RWPE2 (cell line): ENCODE results near the gene HECTD4.

Source experiments
- ATAC-seq: fragments of 200-7000 bp; cut with Tn5 transposase; 3 replicates; pipeline ENCODE4 v1.9.1; 2021; ENCODE audit warnings: low read depth
- DNase-seq: peaks from one replicate; pipeline ENCODE4 v3.0.0-alpha.2; 2020; ENCODE audit warnings: low spot score
- H3K27ac ChIP-seq: fragments of 450-650 bp; 2 replicates; pipeline ENCODE4 v1.5.1; 2017; ENCODE audit warnings: mild to moderate bottlenecking; ENCODE audit not compliant: poor library complexity, severe bottlenecking
- H3K27me3 ChIP-seq: fragments of 250-450 bp; sonication (Bioruptor Pico); 2 replicates; pipeline ENCODE4 v1.5.1; 2021; ENCODE audit warnings: mild to moderate bottlenecking, moderate library complexity; ENCODE audit not compliant: insufficient read depth, poor library complexity, severe bottlenecking
- H3K36me3 ChIP-seq: fragments of 250-450 bp; sonication (Bioruptor Pico); 2 replicates; pipeline ENCODE4 v1.5.1; 2020; ENCODE audit warnings: low read depth, mild to moderate bottlenecking, moderate library complexity
- H3K4me1 ChIP-seq: fragments of 250-450 bp; sonication (Bioruptor Pico); 2 replicates; pipeline ENCODE4 v1.5.1; 2021; ENCODE audit warnings: mild to moderate bottlenecking, moderate library complexity; ENCODE audit not compliant: insufficient read depth, poor library complexity, severe bottlenecking
- H3K4me3 ChIP-seq: fragments of 250-450 bp; sonication (Bioruptor Pico); 2 replicates; pipeline ENCODE4 v1.5.1; 2021; ENCODE audit warnings: mild to moderate bottlenecking, moderate library complexity; ENCODE audit not compliant: severe bottlenecking
- H3K9me3 ChIP-seq: fragments of 250-450 bp; sonication (Bioruptor Pico); 2 replicates; pipeline ENCODE4 v1.5.1; 2021; ENCODE audit warnings: mild to moderate bottlenecking, moderate library complexity; ENCODE audit not compliant: severe bottlenecking
- TF ChIP-seq, protein P1 (sequence below): fragments of 450-650 bp; IDR thresholded peaks from one replicate; pipeline ENCODE4 v1.5.1; 2017; ENCODE audit warnings: mild to moderate bottlenecking, moderate library complexity; ENCODE audit not compliant: poor library complexity, severe bottlenecking

HECTD4 gene

DNA sequence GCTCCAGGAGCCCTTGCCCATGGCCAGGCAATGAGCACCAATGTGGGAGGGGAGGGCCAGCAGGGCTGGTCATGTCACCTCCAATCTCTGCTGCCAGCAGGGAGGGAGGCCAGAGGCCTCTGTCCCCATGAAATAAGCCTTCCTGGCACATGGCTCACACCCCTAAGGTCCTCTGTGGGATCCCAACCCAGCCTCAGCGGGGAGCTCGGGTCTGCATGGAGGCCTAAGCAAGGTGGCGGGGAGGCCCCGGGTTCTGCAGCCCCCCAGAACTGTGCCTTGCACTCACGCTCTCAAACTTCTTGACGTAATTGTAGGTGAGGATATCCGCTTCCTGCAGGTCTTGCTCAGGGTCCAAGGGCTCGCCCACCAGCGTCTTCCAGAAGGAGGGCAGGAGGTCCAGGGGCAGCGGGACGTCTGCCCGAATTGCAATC is 215.2 kb downstream of the HECTD4 start:
- ATAC-seq: no peak
- no peaks in the 10 kb centered on the region for H3K27me3 ChIP-seq
- no peaks in the 10 kb centered on the region for H3K9me3 ChIP-seq
- peaks cover 6% of the 10 kb centered on the region; the same call in 1 of the 2 replicates for H3K36me3 ChIP-seq
- TF ChIP-seq, protein P1, sequence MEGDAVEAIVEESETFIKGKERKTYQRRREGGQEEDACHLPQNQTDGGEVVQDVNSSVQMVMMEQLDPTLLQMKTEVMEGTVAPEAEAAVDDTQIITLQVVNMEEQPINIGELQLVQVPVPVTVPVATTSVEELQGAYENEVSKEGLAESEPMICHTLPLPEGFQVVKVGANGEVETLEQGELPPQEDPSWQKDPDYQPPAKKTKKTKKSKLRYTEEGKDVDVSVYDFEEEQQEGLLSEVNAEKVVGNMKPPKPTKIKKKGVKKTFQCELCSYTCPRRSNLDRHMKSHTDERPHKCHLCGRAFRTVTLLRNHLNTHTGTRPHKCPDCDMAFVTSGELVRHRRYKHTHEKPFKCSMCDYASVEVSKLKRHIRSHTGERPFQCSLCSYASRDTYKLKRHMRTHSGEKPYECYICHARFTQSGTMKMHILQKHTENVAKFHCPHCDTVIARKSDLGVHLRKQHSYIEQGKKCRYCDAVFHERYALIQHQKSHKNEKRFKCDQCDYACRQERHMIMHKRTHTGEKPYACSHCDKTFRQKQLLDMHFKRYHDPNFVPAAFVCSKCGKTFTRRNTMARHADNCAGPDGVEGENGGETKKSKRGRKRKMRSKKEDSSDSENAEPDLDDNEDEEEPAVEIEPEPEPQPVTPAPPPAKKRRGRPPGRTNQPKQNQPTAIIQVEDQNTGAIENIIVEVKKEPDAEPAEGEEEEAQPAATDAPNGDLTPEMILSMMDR: no peak
- no peak overlapping the region for H3K27ac ChIP-seq
- no peak overlapping the region for H3K4me3 ChIP-seq
- no peaks in the 10 kb centered on the region for H3K4me1 ChIP-seq
- DNase-seq: no peak

DNA sequence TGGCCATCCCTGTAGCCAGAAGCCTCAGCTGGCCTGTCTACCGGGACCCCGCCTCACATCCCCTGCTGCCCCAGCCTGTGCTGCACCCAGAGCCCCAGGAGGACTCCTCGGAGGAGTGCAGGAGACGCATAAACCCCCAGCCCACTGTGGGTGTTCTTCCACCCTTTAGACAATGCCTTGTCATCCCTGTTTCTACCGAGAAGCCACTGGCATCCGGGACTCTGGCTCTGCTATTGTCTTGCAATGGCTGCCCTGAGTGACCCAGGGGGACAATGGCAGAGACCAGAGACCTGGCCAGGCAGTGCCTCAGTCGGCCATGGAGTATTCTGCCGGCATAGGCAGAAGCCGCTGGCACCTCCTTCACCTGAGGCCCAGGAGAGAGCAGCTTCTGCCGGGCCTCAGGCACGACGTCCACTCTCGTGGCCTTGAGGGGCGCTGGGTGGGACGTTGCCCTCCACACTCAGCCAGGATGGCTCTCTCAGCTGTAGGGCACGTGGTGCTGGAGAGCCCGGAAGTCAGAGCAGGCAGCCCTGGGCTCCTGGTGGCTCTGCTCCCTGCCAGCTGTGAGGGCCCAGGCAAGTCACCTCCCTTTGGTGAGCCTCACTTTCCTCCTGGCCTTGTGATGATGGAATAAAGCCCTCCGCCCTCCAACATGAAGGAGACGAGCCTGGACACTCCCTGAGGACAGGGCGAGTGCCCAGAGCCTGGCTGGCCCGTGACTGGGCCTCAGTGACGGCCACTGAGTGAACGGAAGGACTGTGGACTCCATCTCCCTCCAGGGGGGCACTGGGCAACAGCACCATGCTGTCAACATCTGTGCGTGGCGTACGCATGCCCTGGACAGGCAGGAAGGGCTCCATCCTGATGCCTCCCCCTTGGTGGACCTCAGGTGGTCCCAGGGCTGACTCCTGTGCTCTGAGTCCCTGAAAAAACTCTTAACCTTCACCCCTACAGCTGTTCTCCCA is 215.9 kb downstream of the HECTD4 start:
- no peak for ATAC-seq
- Histone ChIP-seq H3K9me3 (no peaks in the 10 kb centered on the region), H3K27ac (no peak overlapping the region), H3K36me3 (peaks cover 6% of the 10 kb centered on the region; the same call in 1 of the 2 replicates), H3K27me3 (no peaks in the 10 kb centered on the region), H3K4me1 (no peaks in the 10 kb centered on the region), H3K4me3 (no peak overlapping the region)
- no peak for DNase-seq
- TF ChIP-seq, protein P1: no peak

DNA sequence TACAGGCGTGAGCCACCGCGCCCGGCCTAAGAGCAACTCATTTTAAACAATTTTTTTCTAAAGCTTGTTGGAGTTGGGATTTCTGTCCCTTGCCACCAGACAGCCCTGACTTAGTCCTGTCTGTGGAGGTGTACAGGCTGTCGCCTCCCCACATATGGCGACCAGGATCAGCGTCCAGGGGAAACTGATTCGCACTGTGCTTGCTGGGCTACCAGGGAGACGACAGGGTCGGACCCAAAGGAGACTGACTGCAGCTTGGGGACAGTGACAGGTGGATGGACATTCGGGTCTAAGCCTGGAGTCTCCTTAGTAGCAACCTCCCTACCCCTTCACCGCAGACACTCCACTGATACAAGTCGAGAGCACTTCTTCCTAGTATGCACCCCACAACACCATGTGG is 216.6 kb downstream of the HECTD4 start:
- Histone ChIP-seq H3K9me3 (no peaks in the 10 kb centered on the region), H3K27ac (no peak overlapping the region), H3K4me3 (no peak overlapping the region), H3K36me3 (peaks cover 2% of the 10 kb centered on the region; the same call in 1 of the 2 replicates), H3K27me3 (no peaks in the 10 kb centered on the region), H3K4me1 (no peaks in the 10 kb centered on the region)
- ATAC-seq (no peak), DNase-seq (no peak)
- TF ChIP-seq, protein P1: no peak

DNA sequence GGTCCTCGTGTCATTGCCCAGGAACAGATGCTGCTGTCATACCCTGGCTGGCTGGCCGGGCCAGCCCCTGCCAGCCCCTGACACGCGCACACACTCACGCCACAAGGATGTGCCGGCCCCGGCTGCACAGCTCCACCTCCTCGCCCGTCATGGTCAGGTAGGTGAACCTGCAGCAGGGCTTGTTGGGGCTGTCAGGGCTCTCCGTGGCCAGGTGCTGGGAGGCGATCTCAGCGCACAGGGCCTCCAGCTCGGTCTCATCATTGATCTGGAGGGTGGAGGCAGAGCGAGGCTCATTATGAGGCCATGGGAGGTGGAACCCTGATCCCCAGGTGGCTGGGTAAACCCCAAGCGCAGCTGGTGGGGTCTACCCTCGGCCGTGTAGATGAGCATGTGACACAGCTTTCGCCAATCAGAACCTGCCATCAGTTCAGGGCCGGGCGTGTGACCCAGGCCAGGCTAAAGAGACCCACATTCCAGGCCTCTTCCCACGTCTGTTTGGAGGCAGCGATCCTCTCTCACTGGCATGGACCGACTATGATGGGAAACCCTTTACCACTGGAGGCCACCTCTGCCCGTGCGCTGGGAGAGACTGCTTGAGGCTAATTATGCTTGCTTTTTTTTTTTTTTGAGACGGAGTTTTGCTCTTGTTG is 218.1 kb downstream of the HECTD4 start:
- TF ChIP-seq, protein P1: no peak
- Histone ChIP-seq H3K27me3 (no peaks in the 10 kb centered on the region), H3K4me1 (no peaks in the 10 kb centered on the region), H3K4me3 (no peak overlapping the region), H3K9me3 (no peaks in the 10 kb centered on the region), H3K36me3 (no peaks in the 10 kb centered on the region; the same call in 1 of the 2 replicates), H3K27ac (no peak overlapping the region)
- no peak for DNase-seq
- no peak for ATAC-seq
